HPDE6-E6E7 (cell line): ENCODE measurements around the gene NEURL4.
"Not testable (repeated sequence)": the region's sequence is repeated elsewhere in the genome, so short reads cannot be mapped to it uniquely, and the experiment has no call there.

Experiments
- DNase-seq: peaks from one replicate; pipeline ENCODE4 v3.0.0; 2011; ENCODE audit warnings: missing footprints; ENCODE audit errors: extremely low spot score

The NEURL4 gene

GRCh38 chr17:7328840-7329373, at the start of gene NEURL4:
TSS of gene NEURL4 (minus strand) at chr17:7329335. CDS start at chr17:7329312, 23 bp downstream.
- DNase-seq: no peak

GRCh38 chr17:7374353-7374752, 45.2 kb upstream of the NEURL4 start:
- no peak for DNase-seq

GRCh38 chr17:7370853-7371252, 41.7 kb upstream of the NEURL4 start:
- no peak for DNase-seq

GRCh38 chr17:7369825-7370224, 40.7 kb upstream of the NEURL4 start:
- DNase-seq: no peak

GRCh38 chr17:7368599-7368994, 39.5 kb upstream of the NEURL4 start:
- DNase-seq: not testable (repeated sequence)

GRCh38 chr17:7367918-7368598, 38.9 kb upstream of the NEURL4 start:
- no peak for DNase-seq

- DNase-seq: no peak
Measured at GRCh38 chr17:7367083-7367482, 37.9 kb upstream of the NEURL4 start.

- not testable (repeated sequence) for DNase-seq
Measured at GRCh38 chr17:7365963-7366362, 36.8 kb upstream of the NEURL4 start.

- DNase-seq: no peak
Measured at GRCh38 chr17:7363311-7363710, 34.2 kb upstream of the NEURL4 start.

- no peak for DNase-seq
Measured at GRCh38 chr17:7361906-7362305, 32.8 kb upstream of the NEURL4 start.

GRCh38 chr17:7357381-7357780, 28.2 kb upstream of the NEURL4 start:
- DNase-seq: no peak

GRCh38 chr17:7356756-7357155, 27.6 kb upstream of the NEURL4 start:
- DNase-seq: no peak

GRCh38 chr17:7356072-7356549, 27.0 kb upstream of the NEURL4 start:
- DNase-seq: peak; percentile 64

GRCh38 chr17:7355573-7355972, 26.4 kb upstream of the NEURL4 start:
- DNase-seq: no peak

- DNase-seq: no peak
Measured at GRCh38 chr17:7355053-7355452, 25.9 kb upstream of the NEURL4 start, which contains the start of gene TMEM95. TSS of gene TMEM95 (plus strand) at chr17:7355156. CDS start at chr17:7355205, 49 bp downstream.

- DNase-seq: peak; percentile 88
Measured at GRCh38 chr17:7354262-7354843, 25.2 kb upstream of the NEURL4 start.

- no peak for DNase-seq
Measured at GRCh38 chr17:7352910-7353635, 23.9 kb upstream of the NEURL4 start.

GRCh38 chr17:7352503-7352889, 23.4 kb upstream of the NEURL4 start:
- DNase-seq: no peak

GRCh38 chr17:7351665-7352502, 22.7 kb upstream of the NEURL4 start, which contains the start of gene KCTD11:
TSS of gene KCTD11 (plus strand) at chr17:7352162.
- peak; percentile 82 for DNase-seq

GRCh38 chr17:7348478-7349242, 19.5 kb upstream of the NEURL4 start:
- DNase-seq: no peak
